Right lung (tissue), 10 donors: ENCODE data around the gene HLA-G. TPM values are rescaled to one million over a fixed set of nuclear protein-coding genes. Genes with fewer than 3 reads are reported as not detected.
"Not testable (repeated sequence)": the region's sequence is repeated elsewhere in the genome, so short reads cannot be mapped to it uniquely, and the experiment has no call there.

Source experiments
- DNase-seq, 2 donors: peaks; one replicate each; pipeline ENCODE4 v3.0.0-alpha.2; 2013
- long read RNA-seq, 8 donors: transcript quantifications; one replicate each; lab custom pipeline, GENCODE V29; 2026
- polyA plus RNA-seq, 5 donors: library from polyadenylated mRNA; unstranded; fragments of 120-200 nt; gene quantifications; one replicate each; pipeline versions ENCODE4 v1.2.1 to v1.2.3, GENCODE V29; 2013; ENCODE audit warnings: inconsistent platforms in 1 of 5, low replicate concordance in 1 of 5; ENCODE audit not compliant: insufficient read length in 5 of 5, insufficient read depth in 1 of 5

HLA-G gene
- 10 to 100 TPM in 3 of 5 donors, 1 to 10 TPM in 2; 4.6 to 17.0 (median 10.5) TPM for polyA plus RNA-seq
- long read RNA-seq, donor 1: 0 reads
- long read RNA-seq, donor 2: 0 reads
- long read RNA-seq, donor 3: 0 reads
- long read RNA-seq, donor 4: 0 reads
- long read RNA-seq, donor 5: 0 reads
- long read RNA-seq, donor 6: 0 reads
- long read RNA-seq, donor 7: 0 reads
- long read RNA-seq, donor 8: 0 reads

DNA sequence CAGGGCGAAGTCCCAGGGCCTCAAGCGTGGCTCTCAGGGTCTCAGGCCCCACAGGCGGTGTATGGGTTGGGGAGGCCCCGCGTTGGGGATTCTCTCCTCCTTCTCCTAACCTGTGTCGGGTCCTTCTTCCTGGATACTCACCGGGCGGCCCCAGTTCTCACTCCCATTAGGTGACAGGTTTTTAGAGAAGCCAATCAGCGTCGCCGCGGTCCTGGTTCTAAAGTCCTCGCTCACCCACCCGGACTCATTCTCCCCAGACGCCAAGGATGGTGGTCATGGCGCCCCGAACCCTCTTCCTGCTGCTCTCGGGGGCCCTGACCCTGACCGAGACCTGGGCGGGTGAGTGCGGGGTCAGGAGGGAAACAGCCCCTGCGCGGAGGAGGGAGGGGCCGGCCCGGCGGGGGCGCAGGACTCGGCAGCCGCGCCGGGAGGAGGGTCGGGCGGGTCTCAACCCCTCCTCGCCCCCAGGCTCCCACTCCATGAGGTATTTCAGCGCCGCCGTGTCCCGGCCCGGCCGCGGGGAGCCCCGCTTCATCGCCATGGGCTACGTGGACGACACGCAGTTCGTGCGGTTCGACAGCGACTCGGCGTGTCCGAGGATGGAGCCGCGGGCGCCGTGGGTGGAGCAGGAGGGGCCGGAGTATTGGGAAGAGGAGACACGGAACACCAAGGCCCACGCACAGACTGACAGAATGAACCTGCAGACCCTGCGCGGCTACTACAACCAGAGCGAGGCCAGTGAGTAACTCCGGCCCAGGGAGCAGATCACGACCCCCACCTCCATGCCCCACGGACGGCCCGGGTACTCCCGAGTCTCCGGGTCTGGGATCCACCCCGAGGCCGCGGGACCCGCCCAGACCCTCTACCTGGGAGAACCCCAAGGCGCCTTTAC is at the start of gene HLA-G:
Gene HLA-G (plus strand): TSS at position 247 of the 892 bp plus-strand sequence. CDS start 20 bp downstream, at position 267.
- DNase-seq: no peak

DNA sequence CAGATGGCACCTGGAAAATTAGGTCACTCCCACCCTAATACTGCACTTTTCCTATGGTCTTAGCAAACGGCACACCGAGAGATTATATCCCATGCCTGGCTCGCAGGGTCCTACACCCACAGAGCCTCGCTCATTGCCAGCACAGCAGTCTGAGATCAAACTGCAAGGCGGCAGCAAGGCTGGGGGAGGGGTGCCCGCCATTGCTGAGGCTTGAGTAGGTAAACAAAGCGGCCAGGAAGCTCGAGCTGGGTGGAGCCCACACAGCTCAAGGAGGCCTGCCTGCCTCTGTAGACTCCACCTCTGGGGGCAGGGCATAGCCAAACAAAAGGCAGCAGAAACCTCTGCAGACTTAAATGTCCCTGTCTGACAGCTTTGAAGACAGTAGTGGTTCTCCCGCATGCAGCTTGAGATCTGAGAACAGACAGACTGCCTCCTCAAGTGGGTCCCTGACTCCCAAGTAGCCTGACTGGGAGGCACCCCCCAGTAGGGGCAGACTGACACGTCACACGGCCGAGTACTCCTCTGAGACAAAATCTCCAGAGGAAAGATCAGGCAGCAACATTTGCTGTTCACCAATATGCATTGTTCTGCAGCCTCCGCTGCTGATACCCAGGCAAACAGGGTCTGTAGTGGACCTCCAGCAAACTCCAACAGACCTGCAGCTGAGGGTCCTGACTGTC is 47.5 kb upstream of the HLA-G start:
- not testable (repeated sequence) for DNase-seq

DNA sequence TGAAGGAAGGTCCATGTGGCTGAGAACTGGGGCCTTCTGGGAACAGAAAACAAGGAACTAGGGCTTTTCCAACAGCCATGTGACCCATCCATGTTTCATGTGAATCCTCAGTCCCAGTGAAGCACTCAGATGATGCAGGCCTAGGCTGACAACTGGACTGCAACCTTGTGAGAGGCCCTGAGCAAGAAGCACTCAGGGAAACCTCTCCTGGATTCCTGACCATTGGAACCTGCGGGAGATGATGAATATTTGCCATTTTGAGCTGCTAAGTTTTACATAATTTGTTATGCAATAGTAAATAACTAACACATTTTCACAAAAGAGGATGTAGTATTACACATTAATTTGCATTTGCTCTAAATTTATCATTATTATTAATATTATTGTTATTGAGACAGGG is 38.4 kb upstream of the HLA-G start:
- DNase-seq: no peak

DNA sequence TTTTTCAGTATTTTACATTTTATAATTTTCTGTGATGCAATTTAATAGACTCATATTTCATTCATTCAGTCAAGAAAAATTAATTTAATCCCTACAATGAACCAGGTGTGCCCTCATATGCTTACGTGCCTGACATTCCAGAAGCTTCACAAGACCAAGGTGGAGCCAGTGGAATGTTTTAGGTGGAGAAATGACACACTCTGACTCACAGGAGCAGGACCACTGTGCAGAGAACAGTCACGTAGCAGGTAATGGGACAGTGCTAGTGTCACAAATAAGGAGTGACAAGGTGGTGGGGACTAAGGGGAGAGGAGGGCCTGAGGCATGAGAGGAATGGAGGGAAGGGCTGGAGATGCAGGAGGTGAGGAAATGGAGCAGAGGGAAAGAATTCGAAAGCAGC is 37.0 kb upstream of the HLA-G start:
- no peak for DNase-seq

DNA sequence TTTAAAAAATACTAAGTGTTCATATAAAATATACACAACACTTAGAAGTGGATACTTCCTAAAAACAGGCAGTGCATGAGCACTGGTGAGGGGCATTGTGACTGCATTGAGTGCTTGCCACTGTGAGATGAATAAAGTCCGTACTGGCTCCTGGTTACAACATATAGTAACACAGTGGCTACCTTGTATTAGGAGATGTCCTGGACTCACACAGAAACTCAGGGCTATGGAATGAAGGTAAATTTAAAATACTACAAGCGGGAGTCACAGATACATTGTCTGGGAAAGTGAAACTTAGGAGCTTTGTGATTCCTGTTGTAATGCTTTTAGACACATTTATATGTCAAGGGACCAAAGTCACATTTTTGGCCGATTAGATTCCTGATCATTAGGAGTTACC is 36.5 kb upstream of the HLA-G start:
- DNase-seq: no peak

DNA sequence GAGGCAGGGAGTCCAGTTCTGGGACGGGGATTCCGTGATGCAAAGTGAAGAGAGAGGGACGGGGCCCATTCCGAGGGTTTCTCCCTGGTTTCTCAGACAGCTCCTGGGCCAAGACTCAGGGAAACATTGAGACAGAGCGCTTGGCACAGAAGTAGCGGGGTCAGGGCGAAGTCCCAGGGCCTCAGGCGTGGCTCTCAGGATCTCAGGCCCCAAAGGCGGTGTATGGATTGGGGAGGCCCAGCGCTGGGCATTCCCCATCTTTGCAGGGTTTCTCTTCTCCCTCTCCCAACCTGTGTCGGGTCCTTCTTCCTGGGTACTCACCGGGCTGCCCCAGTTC is 35.9 kb upstream of the HLA-G start:
- no peak for DNase-seq

DNA sequence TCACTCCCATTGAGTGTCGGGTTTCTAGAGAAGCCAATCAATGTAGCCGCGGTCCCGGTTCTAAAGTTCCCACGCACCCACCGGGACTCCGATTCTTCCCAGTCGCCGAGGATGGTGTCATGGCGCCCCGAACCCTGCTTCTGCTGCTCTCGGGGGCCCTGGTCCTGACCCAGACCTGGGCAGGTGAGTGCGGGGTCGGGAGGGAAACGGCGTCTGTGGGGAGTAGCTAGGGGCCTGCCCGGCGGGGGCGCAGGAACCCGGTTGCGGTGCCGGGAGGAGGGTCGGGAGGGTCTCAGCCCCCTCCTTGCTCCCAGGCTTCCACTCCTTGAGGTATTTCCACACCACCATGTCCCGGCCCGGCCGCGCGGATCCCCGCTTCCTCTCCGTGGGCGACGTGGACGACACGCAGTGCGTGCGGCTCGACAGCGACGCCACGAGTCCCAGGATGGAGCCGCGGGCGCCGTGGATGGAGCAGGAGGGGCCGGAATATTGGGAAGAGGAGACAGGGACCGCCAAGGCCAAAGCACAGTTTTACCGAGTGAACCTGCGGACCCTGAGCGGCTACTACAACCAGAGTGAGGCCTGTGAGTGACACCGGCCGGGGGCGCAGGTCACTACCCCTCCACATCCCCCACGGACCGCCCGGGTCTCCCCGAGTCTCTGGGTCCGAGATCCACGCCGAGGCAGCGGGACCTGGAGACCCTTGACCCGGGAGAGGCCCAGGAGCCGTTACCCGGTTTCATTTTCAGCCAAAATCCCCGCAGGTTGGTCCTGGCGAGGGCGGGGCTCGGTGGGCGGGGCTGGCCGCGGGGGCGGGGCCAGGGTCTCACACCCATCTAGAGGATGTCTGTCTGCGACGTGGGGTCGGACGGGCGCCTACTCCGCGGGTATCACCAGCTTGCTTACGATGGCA is 35.2 kb upstream of the HLA-G start:
- peak; percentile 12 for DNase-seq

DNA sequence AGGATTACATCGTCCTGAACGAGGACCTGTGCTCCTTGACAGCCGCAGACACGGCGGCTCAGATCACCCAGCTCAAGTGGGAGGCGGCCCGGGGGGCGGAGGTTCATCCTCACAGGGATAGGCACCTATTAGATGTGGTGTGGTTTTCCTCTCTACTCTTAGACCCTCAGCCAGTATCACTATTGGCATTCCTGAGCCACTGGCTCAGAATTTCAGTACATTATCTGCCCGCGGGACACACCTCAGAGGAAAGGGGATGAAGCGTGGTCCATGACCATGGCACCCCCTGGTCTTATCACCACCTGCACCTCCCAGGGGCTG is 34.6 kb upstream of the HLA-G start:
- no peak for DNase-seq

DNA sequence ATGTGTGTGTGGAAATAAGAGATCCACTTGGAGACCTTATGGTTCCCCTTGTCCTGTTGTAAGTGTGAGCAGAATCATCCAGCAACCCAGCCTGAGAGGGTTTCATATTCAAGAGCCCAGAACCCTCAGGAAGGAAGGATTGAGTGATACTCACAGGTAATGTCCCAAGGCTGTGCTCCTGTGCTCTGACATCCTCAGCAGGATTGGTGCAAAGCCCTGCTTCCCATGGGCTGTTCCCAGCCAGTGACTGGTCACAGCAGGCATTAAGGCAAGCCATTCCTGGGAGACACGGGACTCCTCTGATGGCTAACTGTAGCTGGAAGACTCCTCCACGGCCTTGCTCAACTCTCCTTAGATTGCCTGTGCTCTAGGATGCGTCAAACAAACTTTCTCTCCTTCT is 33.8 kb upstream of the HLA-G start:
- no peak for DNase-seq

DNA sequence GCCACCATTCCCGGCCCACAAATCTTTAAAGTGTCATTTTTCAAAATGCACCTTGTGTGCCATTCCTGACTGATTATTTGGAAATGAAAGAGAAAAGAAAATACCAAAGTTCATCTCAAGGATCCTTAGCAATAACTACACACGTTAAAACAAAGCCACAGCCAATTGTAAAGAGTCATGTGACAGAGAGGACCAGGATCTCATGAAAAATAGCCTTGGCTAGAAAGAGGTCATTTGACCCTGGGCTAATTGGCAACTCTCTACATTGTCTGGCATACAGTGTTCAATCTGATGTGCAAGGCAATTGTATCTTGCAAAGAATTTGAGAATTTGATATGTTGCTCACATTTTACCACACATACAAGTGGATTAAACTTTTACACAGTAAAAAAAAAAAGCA is 31.6 kb upstream of the HLA-G start:
- no peak for DNase-seq

DNA sequence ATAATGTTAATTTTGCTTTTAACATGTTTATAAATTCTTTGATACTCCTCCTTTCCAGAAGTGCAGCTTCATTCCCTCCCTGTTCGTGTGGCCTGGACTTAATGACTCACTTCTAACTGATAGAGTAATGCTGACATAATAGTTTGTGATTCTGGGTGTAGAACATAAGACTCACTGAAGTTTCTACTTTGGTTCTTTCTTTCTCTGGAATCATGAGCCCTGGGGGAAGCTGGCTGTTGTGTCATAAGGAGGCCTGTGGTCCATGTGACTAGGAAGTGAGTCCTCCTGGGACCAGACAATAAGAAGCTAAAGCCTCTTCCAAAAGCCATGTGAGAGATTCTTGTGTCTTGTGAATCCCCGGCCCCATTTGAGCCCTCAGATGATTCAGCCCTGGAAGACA is 30.5 kb upstream of the HLA-G start:
- no peak for DNase-seq

DNA sequence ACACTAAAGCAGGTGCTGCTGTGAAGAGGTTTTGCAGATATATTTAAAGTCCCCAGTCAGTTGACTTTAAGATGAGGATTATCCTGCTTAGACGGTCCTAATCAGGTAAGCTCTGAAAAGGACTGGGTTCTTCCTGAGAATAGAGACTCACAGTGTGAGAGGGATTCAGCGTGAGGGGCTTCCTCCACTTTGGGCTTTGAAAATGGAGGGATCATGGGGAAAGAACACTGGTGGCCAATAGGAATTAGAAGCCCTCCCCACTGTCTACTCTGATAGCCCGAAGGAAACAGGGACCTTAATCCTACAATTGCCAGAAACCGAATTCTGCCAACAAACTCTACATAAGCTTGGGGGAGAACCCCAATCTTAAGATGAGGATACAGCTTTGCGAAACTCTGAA is 29.7 kb upstream of the HLA-G start:
- no peak for DNase-seq

DNA sequence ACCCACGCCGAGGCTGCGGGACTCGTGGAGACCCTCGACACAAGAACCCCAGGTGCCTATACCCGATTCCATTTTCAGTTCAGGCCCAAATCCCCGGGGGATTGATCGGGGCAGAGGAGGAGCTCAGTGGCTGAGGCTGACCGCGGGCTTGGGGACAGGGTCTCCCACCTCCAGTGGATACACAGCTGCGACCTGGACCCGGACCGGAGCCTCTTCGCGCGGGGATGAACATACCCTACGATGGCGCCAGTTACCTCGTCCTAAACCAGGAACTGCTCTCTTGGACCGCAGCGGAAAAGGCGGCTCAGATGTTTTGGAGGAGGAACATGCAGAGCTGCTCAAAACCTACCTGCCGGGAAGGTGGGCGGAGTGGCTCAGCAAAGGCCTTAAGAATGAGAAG is 27.4 kb upstream of the HLA-G start:
- no peak for DNase-seq

DNA sequence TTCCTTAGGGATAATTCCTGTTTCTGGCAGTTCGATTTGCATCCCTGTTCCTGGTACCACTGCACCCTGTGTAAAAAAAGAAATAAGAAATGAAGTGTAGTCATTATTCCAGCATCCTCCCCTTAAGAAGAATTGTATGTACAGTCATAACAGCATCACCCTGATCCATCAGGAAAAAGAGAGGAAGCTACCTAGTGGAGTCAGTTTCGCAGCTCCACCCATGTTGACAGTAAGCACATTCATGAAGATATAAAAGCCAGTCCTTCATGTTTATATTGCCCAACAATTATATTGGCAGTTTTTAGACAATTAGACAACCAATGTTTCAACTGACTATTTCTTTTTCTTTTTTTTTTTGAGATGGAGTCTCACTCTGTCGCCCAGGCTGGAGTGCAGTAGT is 21.2 kb upstream of the HLA-G start:
- DNase-seq: no peak

DNA sequence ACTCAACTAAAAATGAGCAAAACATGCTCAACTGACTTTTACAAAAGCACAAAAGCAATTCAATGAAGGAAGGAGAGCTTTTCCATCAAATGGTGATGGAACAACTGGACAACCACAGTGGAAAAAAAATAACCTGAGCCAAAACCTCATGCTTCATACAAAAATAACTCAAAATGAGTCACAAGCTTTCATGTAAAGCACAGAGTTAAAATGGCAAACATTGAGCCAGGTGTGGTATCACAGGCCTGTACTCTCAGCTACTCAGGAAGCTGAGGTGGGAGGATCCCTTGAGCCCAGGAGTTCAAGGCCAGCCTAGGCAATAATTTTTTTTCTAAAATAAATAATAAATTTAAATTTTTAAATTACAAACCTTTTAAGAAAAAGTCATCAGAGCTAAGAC is 18.4 kb upstream of the HLA-G start:
- no peak for DNase-seq

DNA sequence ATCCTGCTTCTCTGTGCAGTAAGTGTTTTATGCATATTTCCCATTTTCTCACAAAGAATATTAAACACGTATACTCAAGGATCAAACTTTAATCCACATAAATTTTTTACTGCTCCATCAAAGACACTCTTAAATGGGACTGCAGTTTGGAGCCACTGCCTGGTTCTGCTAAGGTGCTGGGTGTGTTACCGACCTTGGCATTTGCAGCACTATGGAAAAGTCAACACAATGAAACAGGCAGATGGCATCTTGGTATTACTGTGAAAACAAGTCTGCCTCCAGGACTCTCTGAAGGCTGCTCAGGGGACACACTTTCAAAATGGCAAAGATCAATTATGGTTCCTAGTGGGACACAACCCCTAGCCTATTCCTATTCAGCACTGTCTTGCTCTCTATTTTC is 17.3 kb upstream of the HLA-G start:
- no peak for DNase-seq

DNA sequence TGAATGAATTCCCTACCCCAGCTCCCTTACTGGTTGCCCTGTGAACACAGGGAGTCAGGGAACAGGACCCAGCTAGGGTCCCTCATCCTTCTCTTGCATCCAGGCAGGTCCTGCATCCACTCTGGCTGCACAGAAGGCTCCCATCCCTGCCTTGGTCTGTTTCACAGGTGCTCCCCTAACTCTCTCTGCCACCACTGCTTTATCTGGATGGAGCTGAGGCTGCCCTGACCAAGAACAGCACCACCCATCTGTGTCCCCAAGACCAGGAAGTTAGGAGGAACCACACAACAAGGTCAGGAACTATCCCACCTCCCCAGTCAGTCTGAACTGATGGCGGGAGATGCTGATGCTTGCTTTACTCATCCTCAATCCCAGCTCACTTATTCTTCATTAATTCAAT is 16.2 kb upstream of the HLA-G start:
- no peak for DNase-seq

DNA sequence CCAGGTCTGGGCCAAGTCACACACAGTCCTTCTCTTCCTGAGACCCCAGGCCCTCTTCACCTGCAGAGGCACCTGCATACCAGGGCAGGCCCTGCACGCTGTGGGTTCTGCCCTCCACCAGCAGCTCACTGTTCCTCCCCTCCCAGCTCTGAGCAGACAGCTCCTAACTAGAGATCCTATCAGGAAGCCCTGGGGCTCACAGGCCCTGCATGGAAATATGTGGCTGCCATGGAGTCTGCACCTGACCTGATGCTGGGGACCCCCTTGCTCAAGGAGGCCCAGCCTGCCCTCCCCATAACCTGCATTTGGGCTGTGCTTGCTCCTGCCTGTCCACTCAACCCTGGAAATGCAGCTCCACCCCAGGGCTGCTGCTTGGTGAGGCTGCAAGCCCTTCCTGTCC is 14.6 kb upstream of the HLA-G start:
- no peak for DNase-seq

DNA sequence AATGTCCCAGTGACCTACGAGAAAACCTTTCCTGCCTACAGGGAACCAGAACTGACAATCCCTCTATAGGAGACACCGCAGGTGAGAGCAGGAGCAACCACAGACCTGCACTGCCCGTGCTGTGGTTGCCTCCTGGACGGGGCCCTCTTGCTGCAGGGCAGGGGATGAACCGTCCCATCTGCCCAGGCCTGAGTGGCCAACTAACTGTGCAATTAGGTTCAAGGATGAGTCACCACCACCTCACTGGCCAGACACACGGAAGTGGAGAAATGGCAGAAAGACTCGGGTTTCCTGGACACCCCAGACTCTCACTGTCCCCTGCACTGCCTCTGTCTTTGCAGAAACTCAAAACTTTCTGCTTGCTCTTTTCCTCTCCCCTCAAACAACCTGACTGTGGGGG is 13.8 kb upstream of the HLA-G start:
- no peak for DNase-seq

DNA sequence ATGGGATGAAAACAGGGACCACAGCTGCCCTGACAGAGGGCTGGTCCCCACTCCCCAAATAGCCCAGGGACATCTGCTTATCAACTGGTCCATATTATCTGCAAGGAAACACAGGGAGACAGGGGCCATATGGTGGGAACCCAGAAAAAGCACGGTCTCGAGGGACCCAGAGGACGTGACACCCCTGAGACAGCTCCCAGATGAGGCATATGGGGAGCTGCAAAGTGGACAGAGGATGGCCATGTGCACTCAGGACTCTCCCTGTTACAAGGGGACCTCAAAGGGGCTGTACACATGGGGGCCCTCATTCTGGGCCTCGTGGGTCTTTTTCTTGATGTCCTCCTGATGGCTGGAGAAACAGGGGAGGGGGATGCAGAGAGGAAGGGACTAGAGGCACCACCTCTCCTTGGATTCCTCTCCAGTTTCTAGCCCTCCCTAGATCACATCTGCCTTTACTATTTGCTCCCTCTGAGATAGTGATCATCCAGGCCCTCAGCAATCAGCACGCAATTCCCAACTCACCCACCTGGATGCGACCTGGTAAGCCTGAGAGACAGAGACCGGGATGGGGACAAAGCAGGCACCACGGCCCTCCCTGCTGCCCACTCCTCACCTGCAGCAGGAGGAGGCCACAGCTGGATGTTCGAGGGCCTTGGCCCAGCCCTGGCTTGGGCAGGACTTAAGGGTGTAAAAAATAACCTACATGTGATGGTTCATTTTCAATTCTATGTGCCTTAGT is 13.1 kb upstream of the HLA-G start:
- no peak for DNase-seq

DNA sequence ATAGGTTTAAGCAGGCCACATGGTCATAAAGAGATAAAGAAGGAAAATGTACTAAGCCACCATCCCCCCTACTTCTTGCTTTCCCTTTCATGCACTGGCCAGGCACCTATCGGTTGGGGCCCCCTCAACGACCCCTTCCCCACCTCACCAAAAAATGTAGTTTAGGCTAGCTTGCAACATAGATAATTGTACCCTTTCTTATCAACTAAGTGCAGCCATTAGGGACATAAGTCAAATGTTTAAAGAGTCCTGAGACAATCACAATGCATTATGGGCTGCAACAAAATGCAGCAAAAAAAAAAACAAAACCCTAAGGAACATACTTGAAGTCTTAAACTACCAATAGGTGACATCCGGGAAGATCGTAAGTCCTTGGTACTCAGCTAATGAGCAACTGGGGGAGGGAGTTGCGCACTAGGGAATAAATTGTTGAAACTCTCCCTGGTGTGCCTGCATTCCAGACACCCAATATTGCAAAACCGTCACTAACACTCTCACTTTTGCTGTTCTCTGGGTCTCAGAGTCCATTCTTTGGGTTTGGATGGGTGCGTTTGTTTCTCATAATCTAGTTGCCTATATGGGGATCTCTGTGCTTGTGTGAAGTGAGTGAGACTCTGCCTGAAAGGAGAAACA is 12.4 kb upstream of the HLA-G start:
- DNase-seq: no peak
